Skeletal muscle tissue (tissue), 4 donors: ENCODE results near the gene ZFYVE21. TPM values are rescaled to one million over a fixed set of nuclear protein-coding genes. Genes with fewer than 3 reads are reported as not detected.

Experiments used
- H3K27ac ChIP-seq: one replicate; pipeline ENCODE4 v1.7.0; 2013; ENCODE audit warnings: mild to moderate bottlenecking, low read depth, low read length, inconsistent platforms
- H3K27me3 ChIP-seq, 3 donors: one replicate each; pipeline ENCODE4 v1.7.0; 2013; ENCODE audit warnings: low read length in 3 of 3; ENCODE audit not compliant: control insufficient read depth in 3 of 3, insufficient read depth in 3 of 3
- H3K36me3 ChIP-seq, 3 donors: one replicate each; pipeline ENCODE4 v1.7.0; 2013; ENCODE audit warnings: low read length in 3 of 3; ENCODE audit not compliant: control insufficient read depth in 3 of 3, insufficient read depth in 3 of 3
- H3K4me1 ChIP-seq, 3 donors: one replicate each; pipeline ENCODE4 v1.7.0; 2013; ENCODE audit warnings: low read length in 3 of 3, mild to moderate bottlenecking in 3 of 3; ENCODE audit not compliant: control insufficient read depth in 3 of 3, insufficient read depth in 3 of 3
- H3K4me3 ChIP-seq, 3 donors: one replicate each; pipeline ENCODE4 v1.7.0; 2013; ENCODE audit warnings: low read length in 3 of 3
- H3K9ac ChIP-seq, 3 donors: one replicate each; pipeline ENCODE4 v1.7.0; 2013; ENCODE audit warnings: low read length in 3 of 3, mild to moderate bottlenecking in 3 of 3, moderate library complexity in 2 of 3, low read depth in 1 of 3
- H3K9me3 ChIP-seq, 3 donors: one replicate each; pipeline ENCODE4 v1.7.0; 2013; ENCODE audit warnings: low read length in 3 of 3; ENCODE audit not compliant: control insufficient read depth in 3 of 3
- total RNA-seq: library from RNA; depleted of rRNA; stranded (reverse); fragments of >200 nt; gene quantifications from one replicate; pipeline ENCODE4 v1.2.3, GENCODE V29; 2014
- donor health status: Osteomylitis.

The ZFYVE21 gene
- total RNA-seq, 1 donor from 2014 or later: 31.3 TPM

- Histone ChIP-seq H3K9ac (peak overlapping the region; percentile 25 to 57 (median 40)), H3K9me3 (no peaks in the 10 kb centered on the region), H3K36me3 (peaks cover 15 to 35% (median 29%) of the 10 kb centered on the region in 3 donors), H3K27ac (no peak overlapping the region), H3K4me3 (no peak overlapping the region), H3K4me1 (peaks cover 66 to 92% (median 74%) of the 10 kb centered on the region in 3 donors), H3K27me3 (no peaks in the 10 kb centered on the region)
These were observed 17.8 kb upstream of the ZFYVE21 start for GRCh38 chr14:103697603-103698379.

- Histone ChIP-seq H3K4me1 (peaks cover 62 to 87% (median 73%) of the 10 kb centered on the region in 3 donors), H3K36me3 (peaks cover 20 to 34% (median 29%) of the 10 kb centered on the region in 3 donors), H3K27me3 (no peaks in the 10 kb centered on the region), H3K9ac (peak overlapping the region in 1 of 3 donors; percentile 16), H3K9me3 (no peaks in the 10 kb centered on the region), H3K4me3 (no peak overlapping the region), H3K27ac (no peak overlapping the region)
These were observed 17.0 kb upstream of the ZFYVE21 start for GRCh38 chr14:103698380-103699260.

DNA sequence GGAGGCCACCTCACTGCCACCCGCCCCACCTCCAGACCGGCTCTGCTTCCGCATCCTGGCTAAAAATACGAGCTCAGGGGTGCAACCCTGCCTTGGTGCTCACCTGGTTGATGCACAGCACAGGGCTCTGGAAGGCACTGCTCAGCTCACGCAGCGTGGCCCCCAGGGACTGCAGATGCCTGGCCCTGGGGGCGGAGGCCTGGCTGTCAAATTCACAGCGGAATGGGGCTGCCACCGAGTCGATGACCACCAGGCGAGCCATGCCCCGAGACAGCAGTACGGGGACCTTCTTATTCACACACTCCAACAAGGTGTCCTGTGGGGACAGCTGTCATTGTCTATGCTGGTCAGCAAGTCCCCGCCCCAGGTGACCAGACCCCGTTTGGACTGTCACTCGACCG lies 16.3 kb upstream of the ZFYVE21 start:
- H3K27ac ChIP-seq: peak overlapping the region; percentile 67
- H3K36me3 ChIP-seq: peaks cover 21 to 33% (median 29%) of the 10 kb centered on the region in 3 donors
- peak overlapping the region in 1 of 3 donors; percentile 16 for H3K9ac ChIP-seq
- H3K4me1 ChIP-seq: peaks cover 59 to 82% (median 77%) of the 10 kb centered on the region in 3 donors
- H3K27me3 ChIP-seq: no peaks in the 10 kb centered on the region
- H3K9me3 ChIP-seq: no peaks in the 10 kb centered on the region
- no peak overlapping the region for H3K4me3 ChIP-seq

DNA sequence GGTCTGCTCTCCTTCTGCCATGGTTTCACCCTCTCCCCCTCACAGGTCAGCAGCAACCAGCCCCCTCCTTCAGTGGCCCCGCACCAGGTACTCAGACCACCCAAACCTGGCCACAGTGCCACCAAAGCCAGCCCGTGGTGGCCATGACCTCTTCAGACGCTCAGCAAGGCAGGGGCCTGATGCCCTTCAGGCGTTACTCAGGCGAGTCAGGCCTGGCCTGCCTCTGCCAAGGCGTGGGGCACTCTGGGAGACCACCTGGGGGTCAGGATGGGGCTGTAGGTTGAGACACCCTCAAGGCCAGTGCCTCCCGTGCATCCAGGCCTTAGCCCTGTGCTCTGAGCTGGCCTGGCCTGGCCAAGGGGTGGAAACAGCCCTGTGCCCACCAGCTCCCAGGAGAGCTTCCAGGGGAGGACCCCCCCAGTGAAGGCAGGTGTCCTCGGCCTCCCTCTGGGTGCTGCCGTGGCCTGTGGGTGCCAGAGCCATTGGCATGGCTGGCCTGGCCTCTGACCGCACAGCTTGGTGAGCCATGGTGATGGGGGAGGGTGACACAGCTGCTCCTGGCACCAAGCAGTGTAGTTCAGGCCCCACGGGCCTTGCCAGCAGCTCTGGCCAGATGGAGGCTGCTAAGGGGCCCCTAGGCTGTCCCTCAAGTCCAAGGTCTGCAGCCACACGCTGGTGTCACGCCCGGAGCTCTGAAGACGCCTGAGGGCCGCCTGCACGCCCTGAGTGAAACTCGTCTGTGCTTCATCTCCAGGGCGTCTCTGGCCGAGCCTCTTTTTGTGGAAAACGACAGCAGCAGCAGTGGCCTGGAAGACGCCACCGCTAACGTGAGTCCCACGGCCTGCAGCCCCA lies 15.5 kb upstream of the ZFYVE21 start:
- peaks cover 59 to 76% (median 75%) of the 10 kb centered on the region in 3 donors for H3K4me1 ChIP-seq
- no peaks in the 10 kb centered on the region for H3K9me3 ChIP-seq
- H3K4me3 ChIP-seq: peak overlapping the region in 1 of 3 donors; percentile 41
- no peaks in the 10 kb centered on the region for H3K27me3 ChIP-seq
- peak overlapping the region; percentile 67 for H3K27ac ChIP-seq
- H3K36me3 ChIP-seq: peaks cover 17 to 31% (median 23%) of the 10 kb centered on the region in 3 donors
- H3K9ac ChIP-seq: peak overlapping the region; percentile 16 to 74 (median 61)

DNA sequence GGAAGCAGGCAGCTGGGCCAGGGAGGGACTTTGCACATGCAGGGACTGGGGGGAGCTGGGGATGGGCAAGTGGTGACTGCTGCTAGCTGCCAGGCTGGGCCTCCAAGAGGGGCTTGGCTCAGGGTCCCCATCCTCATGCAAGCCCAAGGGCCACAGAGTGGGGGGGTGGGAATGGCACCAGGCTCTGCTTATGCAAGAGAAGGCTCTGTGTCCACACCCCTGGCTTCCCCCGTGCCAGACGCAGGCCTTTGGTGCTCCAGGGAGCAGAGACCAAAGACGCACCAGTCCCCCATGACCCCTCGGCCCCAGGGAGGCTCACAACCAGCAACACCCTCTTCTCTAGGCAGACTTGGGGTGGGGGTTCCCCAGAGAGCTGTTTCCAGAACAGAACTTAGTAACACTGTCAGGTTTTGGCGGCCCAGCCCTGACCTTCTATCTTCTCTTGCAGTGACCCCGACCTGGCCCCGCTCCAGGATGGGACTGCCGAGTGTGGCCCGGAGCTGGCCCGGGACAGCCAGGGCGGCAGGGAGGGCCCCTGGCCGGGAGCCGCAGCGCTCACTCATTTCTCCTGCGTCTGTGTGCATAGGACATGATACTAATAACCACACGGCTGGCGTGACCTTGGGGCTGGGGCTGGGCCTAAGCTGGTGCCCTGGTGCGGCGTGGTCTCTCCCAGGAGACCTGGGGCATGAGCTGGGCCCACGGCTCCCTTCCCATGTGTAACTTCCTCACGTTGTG lies 14.7 kb upstream of the ZFYVE21 start:
- H3K4me3 ChIP-seq: peak overlapping the region in 1 of 3 donors; percentile 41
- no peaks in the 10 kb centered on the region for H3K27me3 ChIP-seq
- H3K9ac ChIP-seq: peak overlapping the region in 2 of 3 donors; percentile 51 to 74
- peaks cover 53 to 74% (median 70%) of the 10 kb centered on the region in 3 donors for H3K4me1 ChIP-seq
- H3K27ac ChIP-seq: peak overlapping the region; percentile 67
- H3K36me3 ChIP-seq: peaks cover 17 to 32% (median 26%) of the 10 kb centered on the region in 3 donors
- no peaks in the 10 kb centered on the region for H3K9me3 ChIP-seq

DNA sequence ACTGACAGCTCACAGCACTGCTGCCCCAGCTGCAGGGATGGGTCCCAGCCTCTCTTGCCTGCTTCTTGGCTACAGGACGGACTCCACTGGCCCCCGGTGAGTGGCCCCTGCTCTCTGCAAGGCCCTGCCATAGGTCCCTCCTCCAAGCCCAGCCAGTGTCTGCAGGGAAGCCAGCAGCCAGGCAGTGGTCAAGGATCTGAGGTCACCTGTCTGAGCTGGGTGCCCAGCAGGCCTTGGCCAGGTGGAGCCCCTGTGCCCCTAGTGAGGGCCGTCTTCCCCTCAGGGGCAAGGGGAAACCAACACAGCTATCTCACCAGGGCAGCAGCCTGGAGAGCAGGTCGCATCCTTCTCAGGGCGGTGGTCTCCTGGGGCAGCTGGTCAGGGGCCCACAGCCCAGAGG lies 13.5 kb upstream of the ZFYVE21 start:
- no peak overlapping the region for H3K4me3 ChIP-seq
- peaks cover 42 to 68% (median 58%) of the 10 kb centered on the region in 3 donors for H3K4me1 ChIP-seq
- H3K27ac ChIP-seq: no peak overlapping the region
- peaks cover 17 to 32% (median 30%) of the 10 kb centered on the region in 3 donors for H3K36me3 ChIP-seq
- H3K9me3 ChIP-seq: no peaks in the 10 kb centered on the region
- no peaks in the 10 kb centered on the region for H3K27me3 ChIP-seq
- no peak overlapping the region for H3K9ac ChIP-seq

- Histone ChIP-seq H3K4me3 (no peak overlapping the region), H3K9me3 (no peaks in the 10 kb centered on the region), H3K9ac (peak overlapping the region in 1 of 3 donors; percentile 25), H3K36me3 (peaks cover 17 to 36% (median 28%) of the 10 kb centered on the region in 3 donors), H3K4me1 (peaks cover 35 to 61% (median 55%) of the 10 kb centered on the region in 3 donors), H3K27me3 (no peaks in the 10 kb centered on the region), H3K27ac (no peak overlapping the region)
These were observed 12.8 kb upstream of the ZFYVE21 start for GRCh38 chr14:103702497-103703432.
